GM23338 (cell line): ENCODE results near the gene SOHLH1. TPM values are rescaled to one million over a fixed set of nuclear protein-coding genes. Genes with fewer than 3 reads are reported as not detected.

ENCODE experiments used
- ATAC-seq: fragments of 200-7000 bp; cut with Tn5 transposase; 3 replicates; pipeline ENCODE4 v1.9.1; 2020
- DNase-seq: peaks from one replicate; pipeline ENCODE4 v3.0.0-alpha.2; 2015; ENCODE audit warnings: low spot score
- H2AFZ ChIP-seq: fragments of 200-600 bp; sonication (generic); 2 replicates; pipeline ENCODE4 v1.8.0; 2016; ENCODE audit warnings: antibody characterized with exemption, mild to moderate bottlenecking, moderate library complexity
- H3F3A ChIP-seq: fragments of 200-600 bp; sonication (generic); replicated peaks from 2 replicates; pipeline ENCODE4 v1.8.0; 2017; ENCODE audit warnings: antibody characterized with exemption, mixed run types, low read depth
- H3K27ac ChIP-seq: fragments of 200-600 bp; sonication (generic); 2 replicates; pipeline ENCODE4 v1.6.1; 2016; ENCODE audit warnings: low read depth
- H3K27me3 ChIP-seq: fragments of 200-600 bp; sonication (generic); 2 replicates; pipeline ENCODE4 v1.8.0; 2016; ENCODE audit warnings: mild to moderate bottlenecking, mixed run types, moderate library complexity; ENCODE audit not compliant: insufficient read depth
- H3K36me3 ChIP-seq: fragments of 200-600 bp; sonication (generic); 2 replicates; pipeline ENCODE4 v1.8.0; 2016; ENCODE audit warnings: mild to moderate bottlenecking; ENCODE audit not compliant: insufficient read depth
- H3K4me1 ChIP-seq: fragments of 200-600 bp; sonication (generic); 2 replicates; pipeline ENCODE4 v1.8.0; 2016; ENCODE audit warnings: mild to moderate bottlenecking, moderate library complexity; ENCODE audit not compliant: insufficient read depth
- H3K4me2 ChIP-seq: fragments of 200-600 bp; sonication (generic); 2 replicates; pipeline ENCODE4 v1.7.1; 2017; ENCODE audit warnings: mixed run types
- H3K4me3 ChIP-seq: fragments of 200-600 bp; sonication (generic); 2 replicates; pipeline ENCODE4 v1.6.1; 2016; ENCODE audit warnings: mixed run types
- H3K79me2 ChIP-seq: fragments of 200-600 bp; sonication (generic); replicated peaks from 2 replicates; pipeline ENCODE4 v1.8.0; 2017; ENCODE audit warnings: mild to moderate bottlenecking; ENCODE audit not compliant: insufficient read depth
- H3K9me2 ChIP-seq: fragments of 200-600 bp; sonication (generic); 2 replicates; pipeline ENCODE4 v1.8.0; 2017; ENCODE audit not compliant: insufficient read depth
- H4K20me1 ChIP-seq: fragments of 200-600 bp; sonication (generic); replicated peaks from 2 replicates; pipeline ENCODE4 v1.8.0; 2017; ENCODE audit warnings: mild to moderate bottlenecking; ENCODE audit not compliant: insufficient read depth
- H3K27ac Mint-ChIP-seq: 2 replicates; pipeline ENCODE4 v1.8.0; 2020; ENCODE audit warnings: inconsistent platforms, mild to moderate bottlenecking, moderate library complexity, mixed read lengths
- H3K27me3 Mint-ChIP-seq: 3 replicates; pipeline ENCODE4 v1.8.0; 2022; ENCODE audit warnings: low read depth, mild to moderate bottlenecking, moderate library complexity, mixed read lengths, inconsistent platforms; ENCODE audit not compliant: insufficient read depth, poor library complexity
- H3K36me3 Mint-ChIP-seq: 3 replicates; pipeline ENCODE4 v1.8.0; 2021; ENCODE audit warnings: low read depth, mild to moderate bottlenecking, inconsistent platforms, moderate library complexity, mixed read lengths
- H3K4me1 Mint-ChIP-seq: 3 replicates; pipeline ENCODE4 v1.8.0; 2020; ENCODE audit warnings: mild to moderate bottlenecking, inconsistent platforms, mixed read lengths
- H3K4me3 Mint-ChIP-seq: 3 replicates; pipeline ENCODE4 v1.8.0; 2021; ENCODE audit warnings: moderate library complexity, mild to moderate bottlenecking, inconsistent platforms, mixed read lengths
- H3K9me3 Mint-ChIP-seq: 3 replicates; pipeline ENCODE4 v1.8.0; 2020; ENCODE audit warnings: moderate library complexity, mild to moderate bottlenecking, inconsistent platforms, mixed read lengths
- CREB1 ChIP-seq: fragments of 250-450 bp; sonication (Bioruptor Pico); IDR thresholded peaks from 2 replicates; pipeline ENCODE4 v1.5.0; 2020; ENCODE audit warnings: low read depth, mild to moderate bottlenecking, moderate library complexity
- JUNB ChIP-seq: IDR thresholded peaks from one replicate; pipeline ENCODE4 v1.6.1; 2016; ENCODE audit warnings: antibody characterized with exemption; ENCODE audit not compliant: unreplicated experiment
- STAT1 ChIP-seq: IDR thresholded peaks from one replicate; pipeline ENCODE4 v1.6.1; 2016; ENCODE audit warnings: antibody characterized with exemption; ENCODE audit not compliant: unreplicated experiment
- ZNF114 ChIP-seq: fragments of 250-450 bp; sonication (Bioruptor Pico); IDR thresholded peaks from 2 replicates; pipeline ENCODE4 v1.5.0; 2020; ENCODE audit warnings: mild to moderate bottlenecking, moderate library complexity
- ZNF331 ChIP-seq: fragments of 250-450 bp; sonication (Bioruptor Pico); IDR thresholded peaks from 2 replicates; pipeline ENCODE4 v1.5.0; 2020; ENCODE audit warnings: low read depth, mild to moderate bottlenecking, moderate library complexity
- polyA plus RNA-seq: library from polyadenylated mRNA; unstranded; fragments of >200 nt; fragmentation: Nextera tagmentation; extraction: Ambion mirVana; gene quantifications from 2 replicates; pipeline ENCODE4 v1.2.1, GENCODE V29; 2016
- total RNA-seq: library from RNA; depleted of rRNA; stranded (reverse); fragments of >200 nt; shearing (Covaris generic); gene quantifications from 2 replicates; pipeline ENCODE4 v1.2.3, GENCODE V29; 2014
- TF ChIP-seq, protein P1 (sequence below): IDR thresholded peaks from 2 replicates; pipeline ENCODE4 v1.6.1; 2016; ENCODE audit warnings: antibody characterized with exemption
- TF ChIP-seq, protein P2 (sequence below): IDR thresholded peaks from one replicate; pipeline ENCODE4 v1.6.1; 2018; ENCODE audit warnings: antibody characterized with exemption; ENCODE audit not compliant: unreplicated experiment
- TF ChIP-seq, protein P3 (sequence below): fragments of 250-450 bp; sonication (Bioruptor Pico); IDR thresholded peaks from 2 replicates; pipeline ENCODE4 v1.5.0; 2020; ENCODE audit warnings: mild to moderate bottlenecking, moderate library complexity

SOHLH1 gene
- total and polyA plus RNA-seq, 2 experiments from 2014 or later, result 0.21 TPM; not detected in 1

DNA sequence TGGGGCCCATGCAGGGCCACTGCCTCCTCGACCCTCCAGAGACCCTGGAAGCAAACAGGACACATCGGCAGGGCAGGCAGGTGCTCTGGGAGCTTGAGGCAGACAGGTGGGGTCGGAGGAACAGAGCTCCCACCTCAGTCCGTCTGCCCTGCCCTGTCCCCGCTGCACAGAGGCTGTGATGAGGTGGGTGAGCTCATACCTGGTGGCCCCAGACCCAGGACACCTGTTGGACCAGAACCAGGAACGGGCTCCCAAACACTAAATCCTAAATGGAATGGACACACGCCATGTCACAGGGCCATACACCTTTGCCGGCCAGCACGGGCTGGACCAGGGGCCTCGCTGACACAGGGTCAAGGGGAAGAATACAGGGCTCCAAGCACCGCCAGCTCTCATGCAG is 5.5 kb downstream of the SOHLH1 start:
- Mint-ChIP-seq H3K9me3 (no peaks in the 10 kb centered on the region), H3K36me3 (no peaks in the 10 kb centered on the region), H3K27ac (peak overlapping the region; percentile 18), H3K4me1 (no peaks in the 10 kb centered on the region), H3K27me3 (peaks cover 5% of the 10 kb centered on the region), H3K4me3 (no peak overlapping the region)
- TF ChIP-seq CREB1 (CRISPR knock-in tag), result no peak
- TF ChIP-seq, protein P1, sequence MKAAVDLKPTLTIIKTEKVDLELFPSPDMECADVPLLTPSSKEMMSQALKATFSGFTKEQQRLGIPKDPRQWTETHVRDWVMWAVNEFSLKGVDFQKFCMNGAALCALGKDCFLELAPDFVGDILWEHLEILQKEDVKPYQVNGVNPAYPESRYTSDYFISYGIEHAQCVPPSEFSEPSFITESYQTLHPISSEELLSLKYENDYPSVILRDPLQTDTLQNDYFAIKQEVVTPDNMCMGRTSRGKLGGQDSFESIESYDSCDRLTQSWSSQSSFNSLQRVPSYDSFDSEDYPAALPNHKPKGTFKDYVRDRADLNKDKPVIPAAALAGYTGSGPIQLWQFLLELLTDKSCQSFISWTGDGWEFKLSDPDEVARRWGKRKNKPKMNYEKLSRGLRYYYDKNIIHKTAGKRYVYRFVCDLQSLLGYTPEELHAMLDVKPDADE, result no peak
- no peaks in the 10 kb centered on the region for H3K27me3 ChIP-seq
- no peak overlapping the region for H3K27ac ChIP-seq
- ATAC-seq (no peak), DNase-seq (no peak)
- no peak overlapping the region for H2AFZ ChIP-seq
- no peaks in the 10 kb centered on the region for H4K20me1 ChIP-seq
- H3K4me3 ChIP-seq, result no peak overlapping the region
- no peaks in the 10 kb centered on the region for H3K79me2 ChIP-seq
- H3K9me2 ChIP-seq, result no peaks in the 10 kb centered on the region
- H3K4me2 ChIP-seq, result no peak overlapping the region
- H3K36me3 ChIP-seq, result no peaks in the 10 kb centered on the region
- no peaks in the 10 kb centered on the region for H3F3A ChIP-seq
- no peaks in the 10 kb centered on the region for H3K4me1 ChIP-seq

DNA sequence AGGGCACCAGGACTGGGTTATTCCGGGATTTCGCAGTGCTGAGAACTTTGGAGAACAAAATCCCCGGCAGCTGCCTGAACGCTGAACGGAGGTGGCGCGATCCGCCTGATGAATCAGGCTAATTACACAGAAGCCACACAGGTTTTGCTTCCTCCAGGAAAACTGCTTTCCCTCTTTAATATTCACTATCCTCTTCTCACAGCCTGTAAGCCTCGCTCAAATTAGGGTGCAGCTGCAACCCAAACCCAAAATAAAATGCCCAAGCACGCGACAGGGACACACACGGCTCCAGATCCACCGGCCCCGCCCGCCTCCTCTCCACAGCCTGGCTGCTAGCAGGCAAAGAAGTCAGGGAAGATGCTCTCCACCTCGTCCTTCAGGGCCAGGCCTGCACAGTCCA is 6.0 kb downstream of the SOHLH1 start:
- ATAC-seq (no peak), DNase-seq (no peak)
- no peak for TF ChIP-seq STAT1
- TF ChIP-seq JUNB, result no peak
- TF ChIP-seq, protein P2, sequence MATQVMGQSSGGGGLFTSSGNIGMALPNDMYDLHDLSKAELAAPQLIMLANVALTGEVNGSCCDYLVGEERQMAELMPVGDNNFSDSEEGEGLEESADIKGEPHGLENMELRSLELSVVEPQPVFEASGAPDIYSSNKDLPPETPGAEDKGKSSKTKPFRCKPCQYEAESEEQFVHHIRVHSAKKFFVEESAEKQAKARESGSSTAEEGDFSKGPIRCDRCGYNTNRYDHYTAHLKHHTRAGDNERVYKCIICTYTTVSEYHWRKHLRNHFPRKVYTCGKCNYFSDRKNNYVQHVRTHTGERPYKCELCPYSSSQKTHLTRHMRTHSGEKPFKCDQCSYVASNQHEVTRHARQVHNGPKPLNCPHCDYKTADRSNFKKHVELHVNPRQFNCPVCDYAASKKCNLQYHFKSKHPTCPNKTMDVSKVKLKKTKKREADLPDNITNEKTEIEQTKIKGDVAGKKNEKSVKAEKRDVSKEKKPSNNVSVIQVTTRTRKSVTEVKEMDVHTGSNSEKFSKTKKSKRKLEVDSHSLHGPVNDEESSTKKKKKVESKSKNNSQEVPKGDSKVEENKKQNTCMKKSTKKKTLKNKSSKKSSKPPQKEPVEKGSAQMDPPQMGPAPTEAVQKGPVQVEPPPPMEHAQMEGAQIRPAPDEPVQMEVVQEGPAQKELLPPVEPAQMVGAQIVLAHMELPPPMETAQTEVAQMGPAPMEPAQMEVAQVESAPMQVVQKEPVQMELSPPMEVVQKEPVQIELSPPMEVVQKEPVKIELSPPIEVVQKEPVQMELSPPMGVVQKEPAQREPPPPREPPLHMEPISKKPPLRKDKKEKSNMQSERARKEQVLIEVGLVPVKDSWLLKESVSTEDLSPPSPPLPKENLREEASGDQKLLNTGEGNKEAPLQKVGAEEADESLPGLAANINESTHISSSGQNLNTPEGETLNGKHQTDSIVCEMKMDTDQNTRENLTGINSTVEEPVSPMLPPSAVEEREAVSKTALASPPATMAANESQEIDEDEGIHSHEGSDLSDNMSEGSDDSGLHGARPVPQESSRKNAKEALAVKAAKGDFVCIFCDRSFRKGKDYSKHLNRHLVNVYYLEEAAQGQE, result no peak
- TF ChIP-seq, protein P1, result no peak
- TF ChIP-seq ZNF331 (CRISPR knock-in tag), result no peak
- TF ChIP-seq, protein P3, sequence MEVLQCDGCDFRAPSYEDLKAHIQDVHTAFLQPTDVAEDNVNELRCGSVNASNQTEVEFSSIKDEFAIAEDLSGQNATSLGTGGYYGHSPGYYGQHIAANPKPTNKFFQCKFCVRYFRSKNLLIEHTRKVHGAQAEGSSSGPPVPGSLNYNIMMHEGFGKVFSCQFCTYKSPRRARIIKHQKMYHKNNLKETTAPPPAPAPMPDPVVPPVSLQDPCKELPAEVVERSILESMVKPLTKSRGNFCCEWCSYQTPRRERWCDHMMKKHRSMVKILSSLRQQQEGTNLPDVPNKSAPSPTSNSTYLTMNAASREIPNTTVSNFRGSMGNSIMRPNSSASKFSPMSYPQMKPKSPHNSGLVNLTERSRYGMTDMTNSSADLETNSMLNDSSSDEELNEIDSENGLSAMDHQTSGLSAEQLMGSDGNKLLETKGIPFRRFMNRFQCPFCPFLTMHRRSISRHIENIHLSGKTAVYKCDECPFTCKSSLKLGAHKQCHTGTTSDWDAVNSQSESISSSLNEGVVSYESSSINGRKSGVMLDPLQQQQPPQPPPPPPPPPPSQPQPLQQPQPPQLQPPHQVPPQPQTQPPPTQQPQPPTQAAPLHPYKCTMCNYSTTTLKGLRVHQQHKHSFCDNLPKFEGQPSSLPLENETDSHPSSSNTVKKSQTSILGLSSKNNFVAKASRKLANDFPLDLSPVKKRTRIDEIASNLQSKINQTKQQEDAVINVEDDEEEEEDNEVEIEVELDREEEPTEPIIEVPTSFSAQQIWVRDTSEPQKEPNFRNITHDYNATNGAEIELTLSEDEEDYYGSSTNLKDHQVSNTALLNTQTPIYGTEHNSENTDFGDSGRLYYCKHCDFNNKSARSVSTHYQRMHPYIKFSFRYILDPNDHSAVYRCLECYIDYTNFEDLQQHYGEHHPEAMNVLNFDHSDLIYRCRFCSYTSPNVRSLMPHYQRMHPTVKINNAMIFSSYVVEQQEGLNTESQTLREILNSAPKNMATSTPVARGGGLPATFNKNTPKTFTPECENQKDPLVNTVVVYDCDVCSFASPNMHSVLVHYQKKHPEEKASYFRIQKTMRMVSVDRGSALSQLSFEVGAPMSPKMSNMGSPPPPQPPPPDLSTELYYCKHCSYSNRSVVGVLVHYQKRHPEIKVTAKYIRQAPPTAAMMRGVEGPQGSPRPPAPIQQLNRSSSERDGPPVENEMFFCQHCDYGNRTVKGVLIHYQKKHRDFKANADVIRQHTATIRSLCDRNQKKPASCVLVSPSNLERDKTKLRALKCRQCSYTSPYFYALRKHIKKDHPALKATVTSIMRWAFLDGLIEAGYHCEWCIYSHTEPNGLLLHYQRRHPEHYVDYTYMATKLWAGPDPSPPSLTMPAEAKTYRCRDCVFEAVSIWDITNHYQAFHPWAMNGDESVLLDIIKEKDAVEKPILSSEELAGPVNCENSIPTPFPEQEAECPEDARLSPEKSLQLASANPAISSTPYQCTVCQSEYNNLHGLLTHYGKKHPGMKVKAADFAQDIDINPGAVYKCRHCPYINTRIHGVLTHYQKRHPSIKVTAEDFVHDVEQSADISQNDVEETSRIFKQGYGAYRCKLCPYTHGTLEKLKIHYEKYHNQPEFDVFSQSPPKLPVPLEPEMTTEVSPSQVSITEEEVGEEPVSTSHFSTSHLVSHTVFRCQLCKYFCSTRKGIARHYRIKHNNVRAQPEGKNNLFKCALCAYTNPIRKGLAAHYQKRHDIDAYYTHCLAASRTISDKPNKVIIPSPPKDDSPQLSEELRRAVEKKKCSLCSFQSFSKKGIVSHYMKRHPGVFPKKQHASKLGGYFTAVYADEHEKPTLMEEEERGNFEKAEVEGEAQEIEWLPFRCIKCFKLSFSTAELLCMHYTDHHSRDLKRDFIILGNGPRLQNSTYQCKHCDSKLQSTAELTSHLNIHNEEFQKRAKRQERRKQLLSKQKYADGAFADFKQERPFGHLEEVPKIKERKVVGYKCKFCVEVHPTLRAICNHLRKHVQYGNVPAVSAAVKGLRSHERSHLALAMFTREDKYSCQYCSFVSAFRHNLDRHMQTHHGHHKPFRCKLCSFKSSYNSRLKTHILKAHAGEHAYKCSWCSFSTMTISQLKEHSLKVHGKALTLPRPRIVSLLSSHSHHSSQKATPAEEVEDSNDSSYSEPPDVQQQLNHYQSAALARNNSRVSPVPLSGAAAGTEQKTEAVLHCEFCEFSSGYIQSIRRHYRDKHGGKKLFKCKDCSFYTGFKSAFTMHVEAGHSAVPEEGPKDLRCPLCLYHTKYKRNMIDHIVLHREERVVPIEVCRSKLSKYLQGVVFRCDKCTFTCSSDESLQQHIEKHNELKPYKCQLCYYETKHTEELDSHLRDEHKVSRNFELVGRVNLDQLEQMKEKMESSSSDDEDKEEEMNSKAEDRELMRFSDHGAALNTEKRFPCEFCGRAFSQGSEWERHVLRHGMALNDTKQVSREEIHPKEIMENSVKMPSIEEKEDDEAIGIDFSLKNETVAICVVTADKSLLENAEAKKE (CRISPR knock-in tag), result no peak
- no peak for TF ChIP-seq ZNF114 (CRISPR knock-in tag)
- Histone ChIP-seq H2AFZ (no peak overlapping the region), H3F3A (no peaks in the 10 kb centered on the region), H4K20me1 (no peaks in the 10 kb centered on the region), H3K27ac (no peak overlapping the region), H3K36me3 (no peaks in the 10 kb centered on the region), H3K4me2 (no peak overlapping the region), H3K79me2 (no peaks in the 10 kb centered on the region), H3K4me1 (no peaks in the 10 kb centered on the region), H3K9me2 (no peaks in the 10 kb centered on the region), H3K27me3 (no peaks in the 10 kb centered on the region), H3K4me3 (no peak overlapping the region)
- H3K4me3 Mint-ChIP-seq, result no peak overlapping the region
- H3K27me3 Mint-ChIP-seq, result peaks cover 5% of the 10 kb centered on the region
- no peaks in the 10 kb centered on the region for H3K9me3 Mint-ChIP-seq
- H3K4me1 Mint-ChIP-seq, result no peaks in the 10 kb centered on the region
- no peaks in the 10 kb centered on the region for H3K36me3 Mint-ChIP-seq
- peak overlapping the region; percentile 18; the same call in 1 of the 2 replicates for H3K27ac Mint-ChIP-seq
